Dermis microvascular lymphatic vessel endothelial cell (primary cell): ENCODE data around the gene PECR. TPM values are rescaled to one million over a fixed set of nuclear protein-coding genes. Genes with fewer than 3 reads are reported as not detected.
"Not testable (repeated sequence)": the region's sequence is repeated elsewhere in the genome, so short reads cannot be mapped to it uniquely, and the experiment has no call there.

Source experiments
- DNase-seq, 2 donors: peaks; one replicate each; pipeline versions ENCODE4 v3.0.0 to v3.0.0-alpha.2; 2010; ENCODE audit warnings: low read depth in 2 of 2
- total RNA-seq: library from RNA; depleted of rRNA; stranded (reverse); fragments of >200 nt; gene quantifications from 2 replicates; pipeline ENCODE4 v1.2.1, GENCODE V29; 2014

Gene PECR
- total RNA-seq, 1 donor from 2014 or later: 10.4 TPM

GRCh38 chr2:216104691-216105090 is 23.1 kb upstream of the PECR start:
- DNase-seq: no peak

DNA sequence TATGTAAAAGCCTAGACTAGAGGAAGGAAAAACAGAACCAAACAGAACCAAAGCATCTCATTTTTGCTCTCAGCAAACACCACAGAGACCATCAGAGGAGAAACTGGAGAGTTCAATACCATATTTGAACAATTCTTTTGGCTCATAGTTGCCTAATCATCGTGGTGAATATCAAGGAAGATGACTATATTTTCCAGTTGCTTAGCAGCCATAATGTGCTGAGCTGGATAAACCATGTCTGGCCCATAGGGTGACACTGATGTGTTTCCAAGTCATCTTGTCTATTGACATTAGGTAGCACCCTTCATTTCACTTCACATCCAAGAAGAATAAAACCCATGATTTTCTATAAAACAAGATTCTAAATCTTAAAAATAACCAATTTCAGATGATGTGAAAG is 21.6 kb upstream of the PECR start:
- DNase-seq: no peak

GRCh38 chr2:216101109-216101508 is 19.5 kb upstream of the PECR start:
- no peak for DNase-seq

- no peak for DNase-seq
These were observed 17.1 kb upstream of the PECR start for GRCh38 chr2:216098421-216099334.

- no peak for DNase-seq
These were observed 13.1 kb upstream of the PECR start for GRCh38 chr2:216094701-216095100.

DNA sequence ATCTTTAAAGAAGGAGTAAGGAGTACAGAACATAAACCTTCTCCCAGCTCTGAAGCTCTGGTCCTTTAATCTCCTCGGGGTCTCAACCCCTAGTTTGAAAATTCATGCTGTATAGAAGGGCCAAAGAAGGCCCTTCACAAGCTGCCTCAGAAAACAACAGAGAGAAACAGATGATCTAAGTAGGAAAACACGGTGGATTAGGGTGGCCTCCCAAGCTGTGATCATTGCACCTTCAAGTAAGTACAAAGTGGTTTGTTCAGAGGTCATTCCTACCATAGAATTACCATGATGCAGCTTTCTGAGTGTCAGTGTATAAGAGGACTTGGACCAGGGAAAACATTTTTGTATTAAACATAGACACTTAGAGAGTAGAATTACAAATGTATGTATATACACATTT is 11.0 kb upstream of the PECR start:
- no peak for DNase-seq

DNA sequence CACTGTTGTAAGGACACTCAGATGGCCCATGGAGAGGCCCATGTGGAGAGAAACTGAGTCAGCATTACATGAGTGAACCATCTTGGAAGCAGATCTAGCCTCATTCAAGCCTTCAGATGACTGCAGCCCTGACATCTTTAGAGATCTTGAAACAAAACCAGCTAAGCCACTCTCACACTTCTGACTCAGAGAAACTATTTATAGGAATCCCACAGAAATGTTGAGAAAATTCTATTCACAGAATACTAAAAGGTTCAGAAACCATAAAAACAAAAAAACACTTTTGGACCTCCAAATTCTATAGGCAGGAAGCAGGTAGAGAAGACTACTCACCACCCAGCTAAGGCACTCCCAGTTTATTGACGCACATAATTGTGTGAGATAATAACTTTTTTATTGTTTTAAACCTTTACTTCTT is 8.8 kb upstream of the PECR start:
- no peak for DNase-seq

DNA sequence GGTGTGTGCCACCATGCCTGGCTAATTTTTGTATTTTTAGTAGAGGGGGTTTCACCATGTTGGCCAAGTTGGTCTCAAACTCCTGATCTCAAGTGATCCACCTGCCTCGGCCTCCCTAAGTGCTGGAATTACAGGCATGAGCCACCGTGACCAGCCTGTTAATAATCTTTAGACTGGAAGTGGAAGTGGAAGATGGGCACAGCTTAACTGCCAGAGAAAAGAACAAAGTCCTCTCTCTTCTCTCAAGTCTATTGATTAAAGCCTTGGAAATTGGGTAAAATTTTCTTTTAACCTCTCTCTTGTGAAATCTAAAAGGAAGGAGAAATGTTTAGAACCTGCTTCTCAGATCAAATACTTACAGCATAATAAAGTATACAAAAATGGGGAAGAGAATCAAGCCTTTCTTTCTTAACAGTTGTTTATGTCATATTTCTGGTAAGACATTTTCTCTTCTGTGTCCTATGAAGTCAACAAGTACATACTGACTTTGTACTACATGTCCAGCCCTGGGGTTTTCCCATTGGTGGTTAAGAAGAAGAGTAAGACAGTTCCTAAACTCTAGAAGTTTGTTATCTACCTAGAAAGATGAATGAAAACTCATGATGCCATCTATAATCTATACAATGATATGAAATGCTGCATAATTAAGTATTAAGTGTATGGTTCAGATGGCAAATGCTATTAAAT is 4.7 kb upstream of the PECR start:
- DNase-seq: no peak

GRCh38 chr2:216084547-216084946 is 2.9 kb upstream of the PECR start:
- DNase-seq: no peak

DNA sequence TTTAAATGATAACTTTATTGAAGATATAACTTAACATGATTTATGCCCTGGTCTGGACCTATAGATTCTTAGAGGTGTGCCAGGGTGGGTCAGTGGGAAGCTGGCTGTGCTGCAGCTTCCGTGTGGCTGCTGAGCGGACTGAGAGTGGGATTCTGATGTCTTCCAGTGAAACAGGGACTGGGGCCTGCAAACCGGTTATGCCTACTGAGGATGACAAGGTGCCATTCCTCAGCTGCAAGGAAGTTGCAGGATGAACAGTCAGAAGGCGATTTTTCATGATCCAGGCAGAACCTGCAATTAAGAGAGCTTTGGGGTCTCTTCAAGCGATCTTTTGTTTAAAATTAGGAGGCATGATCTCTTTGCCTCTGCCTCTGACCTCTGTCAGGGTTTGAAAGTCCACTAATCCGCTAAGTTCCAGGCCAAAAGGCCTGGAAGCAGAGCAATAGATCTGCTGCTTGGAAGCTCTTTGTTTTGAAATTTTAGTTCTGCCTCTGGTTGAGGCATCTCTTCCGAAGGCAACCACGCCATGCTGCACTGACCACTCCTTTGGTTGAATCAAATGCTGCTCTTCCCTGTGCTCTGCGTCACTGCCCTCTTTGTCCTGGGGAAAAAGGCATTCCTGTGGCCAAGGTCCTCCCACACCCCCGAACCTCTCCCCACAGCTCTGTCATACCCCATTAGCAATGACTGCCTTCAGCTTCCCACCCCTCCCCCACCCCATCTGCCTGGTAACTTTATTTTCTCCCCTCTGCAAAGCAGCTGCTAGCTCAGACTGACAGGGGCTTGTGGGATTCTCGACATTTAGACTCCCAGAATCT is 2.1 kb upstream of the PECR start:
- no peak for DNase-seq

DNA sequence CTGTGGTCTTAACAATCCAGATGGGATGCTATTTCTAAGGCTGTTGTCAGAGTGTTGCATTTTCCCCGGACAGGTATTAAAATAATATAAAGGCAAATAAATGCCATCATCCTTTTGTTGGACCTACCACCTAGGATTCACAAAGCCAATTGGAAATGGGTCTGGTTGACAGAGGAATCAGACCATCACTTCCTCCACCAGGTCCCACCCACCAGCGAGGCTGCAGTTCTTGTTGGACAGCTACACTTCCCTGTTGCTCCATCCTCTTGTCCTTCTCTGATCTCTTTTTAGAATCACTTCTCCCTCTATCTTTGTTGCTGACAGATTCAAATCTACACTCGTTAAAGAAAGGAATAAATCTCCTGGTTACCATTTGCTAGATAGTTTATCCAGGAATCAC is 1.2 kb upstream of the PECR start:
- DNase-seq: no peak

DNA sequence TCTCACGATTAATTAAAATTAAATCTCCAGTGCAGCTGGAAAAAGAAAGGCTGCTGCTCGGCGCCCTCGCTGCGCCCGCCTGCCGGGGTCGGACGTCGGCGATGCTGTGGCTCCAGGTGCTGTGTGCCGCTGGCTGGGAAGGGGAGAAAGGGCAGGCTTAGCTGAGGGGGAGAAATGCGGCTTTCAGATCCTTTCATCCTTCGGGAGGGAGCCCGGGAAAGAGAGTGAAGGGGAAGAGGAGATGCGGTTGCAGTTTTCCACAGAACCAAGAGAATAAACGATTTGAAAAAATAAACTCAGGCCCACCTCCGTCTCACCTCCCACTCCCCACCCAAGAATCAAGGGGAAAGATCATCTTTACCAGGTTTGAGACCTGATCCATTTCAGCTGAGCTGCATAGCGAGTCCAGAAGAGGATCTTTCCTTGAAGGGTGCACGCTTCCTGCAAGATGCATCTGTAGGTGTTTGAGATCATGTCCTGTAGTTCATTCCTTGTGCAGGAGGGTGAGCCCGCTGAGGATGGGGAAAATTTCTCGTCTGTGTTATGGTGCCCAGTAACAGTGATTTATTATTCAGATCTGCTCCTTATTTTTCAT is 605 bp upstream of the PECR start:
- DNase-seq: no peak

GRCh38 chr2:216081012-216081411 is 597 bp downstream of the PECR start:
- DNase-seq: no peak

- not testable (repeated sequence) for DNase-seq
These were observed 1.6 kb downstream of the PECR start for GRCh38 chr2:216080048-216080447.

- DNase-seq: peak in 1 of 2 donors; percentile 15
These were observed 2.8 kb downstream of the PECR start for GRCh38 chr2:216078776-216079175.

- DNase-seq: no peak
These were observed 5.8 kb downstream of the PECR start for GRCh38 chr2:216075510-216076485.

DNA sequence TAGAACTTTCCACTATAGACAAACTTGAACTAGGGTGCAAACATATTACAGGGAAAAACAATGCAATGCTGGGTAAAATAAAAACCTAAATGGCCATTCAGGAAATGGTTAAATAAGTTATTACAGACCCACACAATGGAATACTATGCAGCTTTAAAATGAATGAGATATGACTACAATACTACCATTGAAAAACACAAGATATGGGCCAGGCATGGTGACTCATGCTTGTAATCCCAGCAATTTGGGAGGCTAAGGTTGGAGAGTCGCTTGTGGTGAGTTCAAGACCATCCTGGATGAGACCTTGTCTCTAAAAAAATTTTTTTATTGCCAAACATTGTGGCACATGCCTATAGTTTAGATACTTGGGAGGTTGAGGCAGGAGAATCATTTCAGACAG is 6.8 kb downstream of the PECR start:
- DNase-seq: no peak

- no peak for DNase-seq
These were observed 7.2 kb downstream of the PECR start for GRCh38 chr2:216074380-216074779.

GRCh38 chr2:216073773-216074172 is 7.8 kb downstream of the PECR start:
- DNase-seq: no peak

DNA sequence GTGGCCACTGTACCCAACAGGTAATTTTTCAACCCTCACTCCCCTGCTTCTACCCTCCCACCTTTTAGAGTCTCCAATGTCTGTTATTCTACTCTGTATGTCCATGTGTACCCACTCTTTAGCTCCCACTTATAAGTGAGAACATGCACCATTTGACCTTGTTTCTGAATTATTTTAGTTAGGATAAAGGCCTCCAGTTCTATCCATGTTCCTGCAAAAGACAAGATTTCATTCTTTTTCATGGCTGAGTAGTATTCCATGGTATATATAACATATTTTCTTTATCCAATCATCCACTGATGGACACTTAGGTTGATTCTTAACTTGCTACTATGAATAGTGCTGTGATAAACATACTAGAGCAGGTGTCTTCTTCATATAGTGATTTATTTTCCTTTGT is 9.1 kb downstream of the PECR start:
- DNase-seq: no peak
